Fibroblast of the aortic adventitia (primary cell): ENCODE measurements around the gene DAO. TPM values are rescaled to one million over a fixed set of nuclear protein-coding genes. Genes with fewer than 3 reads are reported as not detected.
"Not testable (repeated sequence)": the region's sequence is repeated elsewhere in the genome, so short reads cannot be mapped to it uniquely, and the experiment has no call there.

Source experiments
- DNase-seq: peaks from one replicate; pipeline ENCODE4 v3.0.0-alpha.2; 2010; ENCODE audit warnings: low read depth
- H3K4me3 ChIP-seq: 2 replicates; pipeline ENCODE4 v1.5.1; 2011; ENCODE audit warnings: low read depth, mild to moderate bottlenecking, control low read depth, low read length, moderate library complexity
- total RNA-seq: library from RNA; depleted of rRNA; stranded (reverse); fragments of >200 nt; gene quantifications from 2 replicates; pipeline ENCODE4 v1.2.3, GENCODE V29; 2012; ENCODE audit warnings: low replicate concordance
- TF ChIP-seq, protein P1 (sequence below): IDR thresholded peaks from 2 replicates; pipeline ENCODE4 v1.5.1; 2011; ENCODE audit warnings: mild to moderate bottlenecking, low read length, control low read depth, inconsistent platforms; ENCODE audit not compliant: insufficient read depth

DAO gene
- total RNA-seq, 1 donor: not detected

DNA sequence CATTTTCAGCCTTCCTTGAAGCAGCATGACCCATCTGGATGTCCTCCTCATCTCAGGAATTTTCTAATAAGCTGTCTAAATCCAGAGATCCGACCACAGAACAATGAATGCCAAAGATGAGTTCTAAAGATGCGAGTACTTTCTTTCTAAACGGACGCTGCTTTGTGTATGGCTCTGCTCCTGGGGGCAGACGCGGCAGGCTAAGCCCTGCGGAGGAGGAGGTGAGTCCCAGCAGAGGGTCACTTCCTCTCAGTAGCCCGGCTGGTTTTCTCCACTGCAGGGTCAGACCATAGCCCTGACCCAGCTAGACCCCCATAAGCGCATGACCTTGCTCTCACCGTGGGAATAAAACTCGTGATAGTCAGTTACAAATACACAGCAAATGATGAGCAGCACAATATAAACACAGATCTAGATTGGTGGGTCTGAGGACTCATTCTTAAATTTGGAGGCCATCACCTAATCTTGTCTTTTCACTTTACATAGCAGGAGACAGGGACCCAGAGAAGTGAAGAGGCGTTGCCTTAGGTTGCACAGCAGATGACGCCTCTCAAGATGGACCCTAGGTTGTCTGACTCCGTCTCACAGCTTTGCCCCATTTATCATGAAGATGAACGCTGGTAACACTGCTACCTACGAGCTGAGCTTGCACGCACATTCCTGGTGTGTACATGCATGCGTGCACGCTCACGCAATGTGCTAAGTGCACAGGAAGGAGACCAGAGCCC, 39.1 kb upstream of the DAO start:
- DNase-seq: no peak
- TF ChIP-seq, protein P1, sequence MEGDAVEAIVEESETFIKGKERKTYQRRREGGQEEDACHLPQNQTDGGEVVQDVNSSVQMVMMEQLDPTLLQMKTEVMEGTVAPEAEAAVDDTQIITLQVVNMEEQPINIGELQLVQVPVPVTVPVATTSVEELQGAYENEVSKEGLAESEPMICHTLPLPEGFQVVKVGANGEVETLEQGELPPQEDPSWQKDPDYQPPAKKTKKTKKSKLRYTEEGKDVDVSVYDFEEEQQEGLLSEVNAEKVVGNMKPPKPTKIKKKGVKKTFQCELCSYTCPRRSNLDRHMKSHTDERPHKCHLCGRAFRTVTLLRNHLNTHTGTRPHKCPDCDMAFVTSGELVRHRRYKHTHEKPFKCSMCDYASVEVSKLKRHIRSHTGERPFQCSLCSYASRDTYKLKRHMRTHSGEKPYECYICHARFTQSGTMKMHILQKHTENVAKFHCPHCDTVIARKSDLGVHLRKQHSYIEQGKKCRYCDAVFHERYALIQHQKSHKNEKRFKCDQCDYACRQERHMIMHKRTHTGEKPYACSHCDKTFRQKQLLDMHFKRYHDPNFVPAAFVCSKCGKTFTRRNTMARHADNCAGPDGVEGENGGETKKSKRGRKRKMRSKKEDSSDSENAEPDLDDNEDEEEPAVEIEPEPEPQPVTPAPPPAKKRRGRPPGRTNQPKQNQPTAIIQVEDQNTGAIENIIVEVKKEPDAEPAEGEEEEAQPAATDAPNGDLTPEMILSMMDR: no peak
- H3K4me3 ChIP-seq: no peak overlapping the region

GRCh38 chr12:108841825-108842224, 38.1 kb upstream of the DAO start:
- DNase-seq, H3K4me3 ChIP-seq: not testable (repeated sequence)

- DNase-seq: no peak
- H3K4me3 ChIP-seq: no peak overlapping the region
- TF ChIP-seq, protein P1: no peak
Observed at GRCh38 chr12:108842361-108842760, 37.5 kb upstream of the DAO start.

DNA sequence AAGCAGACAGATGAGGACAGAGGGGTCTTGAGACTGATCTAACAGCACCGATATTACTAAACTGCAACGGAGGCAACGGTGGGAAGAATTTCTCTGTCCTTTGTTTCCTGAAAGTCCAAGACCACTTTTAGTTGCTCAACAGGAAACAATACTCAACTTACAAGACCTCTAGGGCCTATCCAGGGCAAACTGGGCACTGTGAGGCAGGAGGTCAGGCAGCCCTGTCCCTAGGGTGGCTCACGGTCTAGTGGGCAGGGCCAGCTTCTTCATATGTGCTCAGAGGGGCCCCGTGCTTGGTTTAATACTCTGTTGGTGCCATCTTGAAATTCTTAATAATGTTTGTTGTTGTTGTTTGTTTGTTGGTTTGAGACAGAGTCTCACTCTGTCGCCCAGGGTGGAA, 36.7 kb upstream of the DAO start:
- TF ChIP-seq, protein P1: no peak
- H3K4me3 ChIP-seq: no peak overlapping the region
- no peak for DNase-seq

DNA sequence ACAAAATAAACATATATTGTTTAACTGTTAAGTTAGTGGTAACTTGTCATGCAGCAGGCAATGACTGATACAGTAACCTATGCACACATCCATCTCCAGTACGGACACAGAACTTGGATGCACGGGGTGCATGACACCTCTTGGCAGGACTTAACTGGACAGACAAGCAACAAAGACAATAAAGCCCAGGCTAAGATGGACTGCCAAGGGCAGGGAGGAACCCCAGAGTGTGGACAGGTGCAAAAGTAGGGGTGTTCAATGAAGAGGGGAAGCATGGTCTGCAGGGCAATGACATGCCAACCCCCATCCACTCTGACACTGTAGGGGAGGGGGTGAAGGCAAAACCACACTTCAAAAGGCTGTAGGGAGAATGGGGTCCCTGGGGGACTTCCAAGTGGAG, 34.2 kb upstream of the DAO start:
- H3K4me3 ChIP-seq: no peak overlapping the region
- no peak for DNase-seq
- TF ChIP-seq, protein P1: no peak

- no peak overlapping the region for H3K4me3 ChIP-seq
- DNase-seq: peak; percentile 65
- TF ChIP-seq, protein P1: no peak
Observed at GRCh38 chr12:108846290-108846701, 33.6 kb upstream of the DAO start.

DNA sequence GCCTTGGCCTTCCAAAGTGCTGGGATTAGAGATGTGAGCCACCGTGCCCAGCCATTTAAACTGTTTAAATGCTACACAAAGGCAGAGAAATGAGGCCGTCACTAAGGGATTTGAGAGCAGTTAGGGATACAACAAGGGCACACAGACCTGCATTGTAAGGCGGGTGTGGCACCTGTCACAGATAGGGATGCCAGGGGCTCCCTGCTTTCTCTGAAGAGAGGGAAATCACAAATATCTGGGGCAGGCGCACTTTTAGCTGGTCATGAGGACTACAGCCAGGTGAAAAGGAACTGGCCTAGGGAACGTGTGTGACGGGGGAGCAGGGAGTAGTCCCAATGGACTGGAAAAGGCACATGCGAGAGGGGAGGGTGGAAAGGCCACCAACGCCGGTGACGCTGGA, 32.2 kb upstream of the DAO start:
- H3K4me3 ChIP-seq: no peak overlapping the region
- DNase-seq: no peak
- TF ChIP-seq, protein P1: no peak
